Measurements from ENCODE around the gene RAPGEF6.
"Not testable (repeated sequence)": the region's sequence is repeated elsewhere in the genome, so short reads cannot be mapped to it uniquely, and the experiment has no call there.

The RAPGEF6 gene

DNA sequence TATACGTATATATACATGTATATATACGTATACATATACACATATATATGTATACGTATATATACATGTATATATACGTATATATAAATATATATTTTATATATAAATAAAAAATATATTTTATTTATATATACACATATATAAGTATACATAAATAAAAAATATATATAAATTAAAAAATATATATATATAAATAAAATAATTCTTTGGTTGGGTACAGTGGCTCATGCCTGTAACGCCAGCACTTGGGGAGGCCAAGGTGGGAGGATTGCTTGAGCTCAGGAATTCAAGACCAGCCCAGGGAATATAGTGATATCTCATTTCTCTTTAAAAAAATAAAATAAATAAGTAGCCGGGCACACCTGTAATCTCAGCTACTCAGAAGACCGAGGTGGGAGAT, 216.2 kb downstream of the RAPGEF6 start:
- H3K9me3 ChIP-seq (ENCODE audit: control insufficient read depth, low read length), result no peaks in the 10 kb centered on the region
- no peaks in the 10 kb centered on the region for H3K27me3 ChIP-seq (ENCODE audit: control insufficient read depth, insufficient read depth, low read length, poor library complexity, severe bottlenecking)
- no peak overlapping the region for H3K27ac ChIP-seq (ENCODE audit: insufficient read depth, low read depth, low read length, poor library complexity, severe bottlenecking)
- H3K36me3 ChIP-seq (ENCODE audit: control insufficient read depth, insufficient read depth, low read length), result no peaks in the 10 kb centered on the region
- WGBS, 2 experiments, result 89 to 95% methylated on average over 2 to 3 of the region's 7 CpGs
- no peak overlapping the region for H3K4me3 ChIP-seq (ENCODE audit: insufficient read depth, low read depth, low read length)
- no peaks in the 10 kb centered on the region for H3K4me1 ChIP-seq (ENCODE audit: control insufficient read depth, insufficient read depth, low read length)

DNA sequence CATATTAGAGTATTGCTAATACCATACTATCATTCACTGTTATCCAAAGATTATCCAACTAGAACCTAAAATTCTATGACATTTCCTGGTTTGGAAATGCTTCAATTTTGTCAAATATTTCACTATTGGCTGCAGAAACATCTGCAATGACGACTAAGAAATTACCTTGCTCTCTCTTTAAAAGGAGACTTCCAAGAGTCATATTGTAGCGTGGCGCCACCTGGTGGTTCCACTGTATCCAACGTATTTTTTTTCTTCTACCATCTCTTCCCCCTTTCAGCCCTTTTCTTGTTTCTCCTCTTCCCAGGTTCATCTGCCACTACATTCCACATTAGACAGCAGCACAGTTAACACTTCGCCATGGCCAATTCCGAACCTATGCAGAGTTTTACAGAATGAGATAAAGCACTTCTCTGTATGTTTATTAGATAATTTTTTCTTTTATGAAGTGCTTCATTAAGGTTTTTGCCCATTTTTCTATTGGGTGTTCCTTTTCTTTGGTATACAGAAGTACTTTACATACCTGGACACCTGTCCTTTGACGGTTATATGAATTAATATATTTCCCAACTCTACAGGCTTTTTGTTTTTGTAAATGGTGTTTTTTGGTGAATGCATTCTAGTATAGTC, 217.7 kb downstream of the RAPGEF6 start:
- no peak overlapping the region for H3K4me3 ChIP-seq (ENCODE audit: insufficient read depth, low read depth, low read length)
- WGBS, 2 experiments, result 0 to 30% methylated on average over 5 to 7 of the region's 7 CpGs
- H3K27me3 ChIP-seq (ENCODE audit: control insufficient read depth, insufficient read depth, low read length, poor library complexity, severe bottlenecking), result no peaks in the 10 kb centered on the region
- no peak overlapping the region for H3K27ac ChIP-seq (ENCODE audit: insufficient read depth, low read depth, low read length, poor library complexity, severe bottlenecking)
- H3K9me3 ChIP-seq (ENCODE audit: control insufficient read depth, low read length), result no peaks in the 10 kb centered on the region
- no peaks in the 10 kb centered on the region for H3K36me3 ChIP-seq (ENCODE audit: control insufficient read depth, insufficient read depth, low read length)
- H3K4me1 ChIP-seq (ENCODE audit: control insufficient read depth, insufficient read depth, low read length), result no peaks in the 10 kb centered on the region

DNA sequence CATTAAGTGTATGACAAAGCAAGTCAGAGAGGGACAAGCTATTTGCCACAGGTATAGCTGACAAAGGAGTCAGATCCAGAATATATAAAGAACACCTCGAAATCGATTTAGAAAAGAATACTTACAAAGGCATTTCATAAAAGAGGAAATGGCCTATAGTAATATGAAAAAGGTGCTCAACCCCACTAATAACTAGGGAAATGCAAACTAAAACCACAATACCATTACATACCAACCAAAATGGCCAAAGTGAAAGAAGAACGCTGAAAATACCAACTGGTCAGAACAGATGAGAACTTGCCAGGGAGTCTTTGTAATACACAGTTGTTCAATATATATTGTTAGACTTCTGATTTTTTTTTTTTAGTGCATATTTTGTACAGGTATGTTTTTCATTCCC, 218.3 kb downstream of the RAPGEF6 start:
- H3K9me3 ChIP-seq (ENCODE audit: control insufficient read depth, low read length), result no peaks in the 10 kb centered on the region
- no peaks in the 10 kb centered on the region for H3K36me3 ChIP-seq (ENCODE audit: control insufficient read depth, insufficient read depth, low read length)
- no peaks in the 10 kb centered on the region for H3K4me1 ChIP-seq (ENCODE audit: control insufficient read depth, insufficient read depth, low read length)
- no peak overlapping the region for H3K4me3 ChIP-seq (ENCODE audit: insufficient read depth, low read depth, low read length)
- no peaks in the 10 kb centered on the region for H3K27me3 ChIP-seq (ENCODE audit: control insufficient read depth, insufficient read depth, low read length, poor library complexity, severe bottlenecking)
- 79 to 81% methylated on average over 2 to 3 of the region's 3 CpGs for WGBS, 2 experiments
- H3K27ac ChIP-seq (ENCODE audit: insufficient read depth, low read depth, low read length, poor library complexity, severe bottlenecking), result no peak overlapping the region

DNA sequence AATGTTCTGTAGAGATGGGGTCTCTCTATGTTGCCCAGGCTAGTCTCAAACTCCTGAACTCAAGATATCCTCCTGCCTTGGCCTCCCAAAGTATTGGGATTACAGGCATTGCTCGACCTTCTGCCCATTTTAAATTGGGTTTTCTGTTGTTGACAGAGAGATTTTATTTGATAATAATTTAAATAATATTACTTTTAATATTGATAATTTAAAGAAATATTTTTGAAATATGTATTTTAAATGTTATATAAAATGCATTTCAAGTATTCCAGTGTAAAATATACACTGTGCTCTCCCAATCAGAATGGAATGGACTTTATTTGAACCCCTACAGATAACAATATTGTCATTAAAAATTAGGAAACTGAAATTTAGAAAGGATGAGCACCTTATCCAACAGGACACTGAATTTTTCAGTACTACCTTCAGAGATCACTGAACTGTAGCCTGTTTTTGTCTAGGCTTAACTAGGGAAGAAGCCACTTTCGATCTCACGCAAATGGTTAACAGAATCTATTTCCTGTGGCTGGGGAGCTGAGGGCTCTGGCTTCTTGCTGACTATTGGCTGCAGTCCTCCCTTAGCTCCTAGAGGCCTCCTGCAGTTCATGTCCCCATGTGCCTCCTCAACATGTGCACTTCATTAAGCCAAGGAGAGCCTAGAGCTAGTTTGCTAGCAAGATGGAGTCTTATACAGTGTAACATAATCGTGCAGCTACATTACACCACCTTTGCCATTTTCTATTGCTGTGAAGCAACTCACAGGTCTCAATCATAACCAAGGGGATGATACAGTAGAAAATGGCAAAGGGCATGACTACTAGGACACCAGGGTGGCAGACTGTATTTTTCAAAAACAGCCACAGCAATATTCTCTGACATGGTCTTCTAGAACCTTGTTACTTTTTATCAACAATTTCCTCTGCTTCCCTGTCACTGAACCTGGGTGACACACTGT, 221.1 kb downstream of the RAPGEF6 start:
- H3K27me3 ChIP-seq (ENCODE audit: control insufficient read depth, insufficient read depth, low read length, poor library complexity, severe bottlenecking), result no peaks in the 10 kb centered on the region
- no peaks in the 10 kb centered on the region for H3K4me1 ChIP-seq (ENCODE audit: control insufficient read depth, insufficient read depth, low read length)
- 90 to 100% methylated on average over 3 of the region's 4 CpGs for WGBS, 2 experiments
- no peaks in the 10 kb centered on the region for H3K36me3 ChIP-seq (ENCODE audit: control insufficient read depth, insufficient read depth, low read length)
- no peak overlapping the region for H3K27ac ChIP-seq (ENCODE audit: insufficient read depth, low read depth, low read length, poor library complexity, severe bottlenecking)
- H3K9me3 ChIP-seq (ENCODE audit: control insufficient read depth, low read length), result no peaks in the 10 kb centered on the region
- H3K4me3 ChIP-seq (ENCODE audit: insufficient read depth, low read depth, low read length), result no peak overlapping the region

DNA sequence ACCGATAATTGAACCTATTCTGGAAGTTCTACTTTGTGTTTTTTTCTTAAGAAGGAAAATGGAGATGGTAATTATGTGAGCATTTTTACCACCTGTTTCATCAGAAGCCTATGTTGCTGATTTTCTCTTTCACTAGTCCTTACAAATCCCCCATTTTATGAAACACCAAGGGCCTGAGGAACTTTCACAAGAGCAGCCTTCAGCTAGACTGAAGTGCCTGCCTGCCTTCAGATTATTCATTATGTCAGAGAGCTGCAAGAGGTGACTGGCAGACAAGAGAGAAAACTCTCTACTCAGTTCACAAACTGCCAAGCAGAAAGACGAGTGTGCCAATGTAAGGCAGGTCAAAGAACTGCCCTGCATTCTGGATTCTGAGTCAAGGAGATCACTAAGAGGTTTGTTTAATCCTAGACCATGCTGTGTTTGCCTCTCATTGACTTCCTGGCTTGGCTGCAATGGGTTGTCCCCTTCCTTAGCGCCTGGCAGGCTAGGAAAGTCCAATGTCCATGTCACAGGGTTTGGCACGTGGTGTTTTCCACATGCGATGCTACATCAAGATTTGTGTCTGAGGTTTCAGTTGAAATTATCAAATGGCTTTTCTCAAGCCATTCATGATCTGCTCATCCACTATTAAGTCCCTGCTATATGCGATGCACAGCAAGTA, 227.9 kb downstream of the RAPGEF6 start:
- Histone ChIP-seq H3K36me3 (ENCODE audit: control insufficient read depth, insufficient read depth, low read length) (no peaks in the 10 kb centered on the region), H3K27ac (ENCODE audit: insufficient read depth, low read depth, low read length, poor library complexity, severe bottlenecking) (no peak overlapping the region), H3K4me3 (ENCODE audit: insufficient read depth, low read depth, low read length) (no peak overlapping the region), H3K27me3 (ENCODE audit: control insufficient read depth, insufficient read depth, low read length, poor library complexity, severe bottlenecking) (no peaks in the 10 kb centered on the region), H3K4me1 (ENCODE audit: control insufficient read depth, insufficient read depth, low read length) (no peaks in the 10 kb centered on the region), H3K9me3 (ENCODE audit: control insufficient read depth, low read length) (no peaks in the 10 kb centered on the region)
- 97 to 98% methylated on average over 6 of the region's 6 CpGs for whole genome bisulfite sequencing, 2 experiments

DNA sequence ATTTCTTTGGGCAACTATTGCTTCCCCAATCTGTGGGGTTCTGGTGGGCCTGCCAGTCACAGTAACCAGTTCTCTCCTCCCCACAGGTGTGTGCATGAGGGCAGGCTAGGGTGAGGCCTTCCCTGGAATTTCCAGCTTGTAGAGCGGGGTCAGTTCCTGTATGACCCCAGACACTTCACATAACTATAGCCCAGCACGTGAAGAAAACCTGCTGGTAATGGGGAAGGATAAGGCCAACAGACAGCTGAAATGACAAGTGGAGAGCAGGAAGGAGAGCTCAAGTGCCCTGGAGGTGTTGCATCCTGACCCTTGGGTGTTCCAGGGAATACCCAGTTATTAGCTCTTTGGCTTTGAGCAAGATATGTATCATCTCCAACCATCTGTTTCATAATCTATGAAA, 229.0 kb downstream of the RAPGEF6 start:
- Histone ChIP-seq H3K27me3 (ENCODE audit: control insufficient read depth, insufficient read depth, low read length, poor library complexity, severe bottlenecking) (no peaks in the 10 kb centered on the region), H3K27ac (ENCODE audit: insufficient read depth, low read depth, low read length, poor library complexity, severe bottlenecking) (no peak overlapping the region), H3K4me3 (ENCODE audit: insufficient read depth, low read depth, low read length) (no peak overlapping the region), H3K9me3 (ENCODE audit: control insufficient read depth, low read length) (no peaks in the 10 kb centered on the region), H3K36me3 (ENCODE audit: control insufficient read depth, insufficient read depth, low read length) (no peaks in the 10 kb centered on the region), H3K4me1 (ENCODE audit: control insufficient read depth, insufficient read depth, low read length) (no peaks in the 10 kb centered on the region)
- 83 to 90% methylated on average over 1 to 2 of the region's 2 CpGs for WGBS, 2 experiments

DNA sequence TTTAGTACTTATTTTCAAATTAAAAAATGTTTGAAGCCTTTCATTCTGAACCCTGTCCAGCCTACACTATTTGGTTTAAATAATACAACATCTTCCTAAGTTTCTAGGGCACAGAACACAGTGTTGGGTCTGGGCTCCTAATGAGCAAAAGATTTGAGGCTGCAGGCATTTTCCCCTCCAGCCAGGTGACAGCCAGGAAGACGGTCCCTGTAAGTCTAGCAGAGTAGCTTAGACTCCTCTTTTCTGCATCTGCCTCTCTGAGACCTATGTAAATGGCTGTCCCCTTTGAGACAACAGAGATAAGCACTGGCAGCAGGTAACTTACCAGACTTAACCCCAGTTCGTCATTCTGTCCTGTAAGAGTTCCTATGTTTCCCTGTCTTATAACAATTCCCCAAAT, 229.4 kb downstream of the RAPGEF6 start:
- H3K9me3 ChIP-seq (ENCODE audit: control insufficient read depth, low read length), result no peaks in the 10 kb centered on the region
- H3K36me3 ChIP-seq (ENCODE audit: control insufficient read depth, insufficient read depth, low read length), result no peaks in the 10 kb centered on the region
- no peak overlapping the region for H3K4me3 ChIP-seq (ENCODE audit: insufficient read depth, low read depth, low read length)
- no peak overlapping the region for H3K27ac ChIP-seq (ENCODE audit: insufficient read depth, low read depth, low read length, poor library complexity, severe bottlenecking)
- H3K4me1 ChIP-seq (ENCODE audit: control insufficient read depth, insufficient read depth, low read length), result no peaks in the 10 kb centered on the region
- H3K27me3 ChIP-seq (ENCODE audit: control insufficient read depth, insufficient read depth, low read length, poor library complexity, severe bottlenecking), result no peaks in the 10 kb centered on the region
- 91 to 95% methylated on average over 2 of the region's 2 CpGs for WGBS, 2 experiments

DNA sequence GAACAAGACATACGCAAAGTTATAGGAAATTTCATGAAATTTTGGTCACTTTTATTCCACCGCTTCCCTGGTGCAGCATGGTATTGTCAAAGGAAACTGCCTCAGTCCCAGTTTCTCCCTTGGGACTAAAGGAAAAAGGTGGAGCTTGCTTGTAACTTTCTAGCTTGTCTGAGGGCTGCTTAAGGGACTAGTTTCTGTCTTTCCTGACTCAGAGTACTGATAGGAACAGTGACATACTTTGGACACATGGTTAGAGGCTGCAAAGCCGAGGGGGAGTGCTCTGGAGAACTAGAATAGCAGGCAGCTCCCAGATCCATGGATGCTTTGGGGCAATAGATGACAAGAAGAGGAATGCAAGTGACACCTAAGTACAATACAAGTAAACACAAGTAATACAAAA, 234.4 kb downstream of the RAPGEF6 start:
- WGBS, 2 experiments, result 93 to 99% methylated on average over 3 of the region's 3 CpGs
- no peaks in the 10 kb centered on the region for H3K27me3 ChIP-seq (ENCODE audit: control insufficient read depth, insufficient read depth, low read length, poor library complexity, severe bottlenecking)
- H3K36me3 ChIP-seq (ENCODE audit: control insufficient read depth, insufficient read depth, low read length), result peaks cover 3% of the 10 kb centered on the region
- no peaks in the 10 kb centered on the region for H3K9me3 ChIP-seq (ENCODE audit: control insufficient read depth, low read length)
- no peak overlapping the region for H3K27ac ChIP-seq (ENCODE audit: insufficient read depth, low read depth, low read length, poor library complexity, severe bottlenecking)
- H3K4me3 ChIP-seq (ENCODE audit: insufficient read depth, low read depth, low read length), result no peak overlapping the region
- H3K4me1 ChIP-seq (ENCODE audit: control insufficient read depth, insufficient read depth, low read length), result no peaks in the 10 kb centered on the region

DNA sequence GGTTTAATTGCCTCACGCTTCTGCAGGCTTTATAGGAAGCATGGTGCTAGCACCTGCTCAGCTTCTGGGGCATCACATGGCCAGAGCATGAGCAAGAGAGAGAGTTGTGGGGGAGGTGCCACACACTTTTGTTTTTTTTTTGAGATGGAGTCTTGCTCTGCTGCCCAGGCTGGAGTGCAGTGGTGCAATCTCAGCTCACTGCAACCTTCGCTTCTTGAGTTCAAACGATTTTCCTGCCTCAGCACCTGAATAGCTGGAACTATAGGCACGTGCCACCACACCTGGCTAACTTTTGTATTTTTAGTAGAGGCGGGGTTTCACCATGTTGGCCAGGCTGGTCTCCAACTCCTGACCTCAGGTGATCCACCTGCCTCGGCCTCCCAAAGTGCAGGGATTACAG, 236.0 kb downstream of the RAPGEF6 start:
- not testable (repeated sequence) for H3K36me3 ChIP-seq (ENCODE audit: control insufficient read depth, insufficient read depth, low read length); H3K9me3 ChIP-seq (ENCODE audit: control insufficient read depth, low read length); H3K4me1 ChIP-seq (ENCODE audit: control insufficient read depth, insufficient read depth, low read length); H3K4me3 ChIP-seq (ENCODE audit: insufficient read depth, low read depth, low read length); H3K27me3 ChIP-seq (ENCODE audit: control insufficient read depth, insufficient read depth, low read length, poor library complexity, severe bottlenecking); H3K27ac ChIP-seq (ENCODE audit: insufficient read depth, low read depth, low read length, poor library complexity, severe bottlenecking)
- WGBS, 2 experiments, result 94 to 96% methylated on average over 6 of the region's 6 CpGs

DNA sequence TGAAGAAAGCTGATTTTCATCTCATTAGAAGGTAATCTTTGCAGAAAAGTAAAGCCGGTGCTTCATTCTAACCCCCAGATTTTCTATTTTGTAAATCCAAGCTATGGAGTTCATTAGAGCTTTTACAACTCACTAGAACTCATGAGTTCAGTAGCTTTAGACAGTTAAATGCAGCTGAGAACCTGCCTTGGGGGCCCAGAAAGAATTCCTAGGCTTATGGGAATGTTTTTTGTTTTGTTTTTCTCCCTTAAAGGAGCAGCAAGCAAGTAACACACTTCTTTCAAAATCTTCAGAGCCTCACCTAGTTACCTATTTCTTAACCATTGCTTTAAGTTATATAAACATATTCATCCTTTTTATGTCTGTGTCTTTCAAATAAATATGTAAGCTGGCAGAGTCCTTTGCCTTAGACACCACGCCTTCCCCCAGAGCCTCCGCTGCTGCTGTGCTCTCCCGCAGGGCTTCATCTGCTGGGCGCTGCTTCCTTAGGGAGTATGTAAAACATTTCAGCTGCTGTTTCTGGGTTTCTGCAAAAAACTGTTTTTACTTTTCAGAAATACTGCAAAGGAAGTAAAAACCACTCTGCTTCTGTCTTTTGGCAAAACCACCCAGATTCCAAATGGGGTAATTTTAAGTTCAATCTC, 238.3 kb downstream of the RAPGEF6 start:
- H3K36me3 ChIP-seq (ENCODE audit: control insufficient read depth, insufficient read depth, low read length), result peaks cover 7% of the 10 kb centered on the region
- H3K9me3 ChIP-seq (ENCODE audit: control insufficient read depth, low read length), result no peaks in the 10 kb centered on the region
- no peaks in the 10 kb centered on the region for H3K4me1 ChIP-seq (ENCODE audit: control insufficient read depth, insufficient read depth, low read length)
- H3K27me3 ChIP-seq (ENCODE audit: control insufficient read depth, insufficient read depth, low read length, poor library complexity, severe bottlenecking), result no peaks in the 10 kb centered on the region
- no peak overlapping the region for H3K4me3 ChIP-seq (ENCODE audit: insufficient read depth, low read depth, low read length)
- WGBS, 2 experiments, result 91 to 94% methylated on average over 5 of the region's 5 CpGs
- H3K27ac ChIP-seq (ENCODE audit: insufficient read depth, low read depth, low read length, poor library complexity, severe bottlenecking), result no peak overlapping the region
